Cardiac muscle cell (in vitro differentiated cells and primary cell): ENCODE data around the gene DGUOK. TPM values are rescaled to one million over a fixed set of nuclear protein-coding genes. Genes with fewer than 3 reads are reported as not detected.

ENCODE experiments used
- DNase-seq, 2 donors: peaks; one replicate each; pipeline versions ENCODE4 v3.0.0 to v3.0.0-alpha.2; 2010 to 2017; ENCODE audit warnings: low read depth in 1 of 2, low spot score in 1 of 2
- H3K27ac ChIP-seq: fragments of 200-600 bp; sonication (generic); 2 replicates; pipeline ENCODE4 v1.5.1; 2016
- H3K27me3 ChIP-seq: fragments of 200-600 bp; sonication (generic); 2 replicates; pipeline ENCODE4 v1.6.0; 2016; ENCODE audit warnings: control low read depth
- H3K36me3 ChIP-seq: fragments of 200-600 bp; sonication (generic); 2 replicates; pipeline ENCODE4 v1.5.1; 2016; ENCODE audit warnings: control low read depth
- H3K4me1 ChIP-seq: fragments of 200-600 bp; sonication (generic); 2 replicates; pipeline ENCODE4 v1.8.1; 2017; ENCODE audit warnings: low read depth, mild to moderate bottlenecking, mixed run types
- H3K4me3 ChIP-seq: fragments of 200-600 bp; sonication (generic); 2 replicates; pipeline ENCODE4 v1.5.1; 2016; ENCODE audit warnings: mild to moderate bottlenecking
- H3K9me3 ChIP-seq: fragments of 200-600 bp; sonication (generic); 2 replicates; pipeline ENCODE4 v1.5.1; 2017; ENCODE audit warnings: low read depth, mild to moderate bottlenecking, control low read depth
- CTCF ChIP-seq: IDR thresholded peaks from 2 replicates; pipeline ENCODE4 v1.5.1; 2012; ENCODE audit warnings: low read depth, mild to moderate bottlenecking, low read length
- polyA plus RNA-seq: library from polyadenylated mRNA; unstranded; fragments of >200 nt; fragmentation: Nextera tagmentation; extraction: Ambion mirVana; gene quantifications from 2 replicates; pipeline ENCODE4 v1.2.1, GENCODE V29; 2016
- total RNA-seq: library from RNA; depleted of rRNA; stranded (reverse); fragments of >200 nt; gene quantifications from 2 replicates; pipeline ENCODE4 v1.2.3, GENCODE V29; 2016

DGUOK gene
- total and polyA plus RNA-seq, 2 experiments from 2014 or later, result 51.9 to 127 TPM

GRCh38 chr2:73921581-73921980, 5.1 kb upstream of the DGUOK start:
- Histone ChIP-seq H3K27me3 (peaks cover 11% of the 10 kb centered on the region), H3K27ac (no peak overlapping the region), H3K36me3 (no peaks in the 10 kb centered on the region), H3K9me3 (no peaks in the 10 kb centered on the region), H3K4me3 (no peak overlapping the region), H3K4me1 (no peaks in the 10 kb centered on the region)
- no peak for TF ChIP-seq CTCF
- DNase-seq, result no peak

GRCh38 chr2:73922681-73923080, 4.0 kb upstream of the DGUOK start:
- Histone ChIP-seq H3K27me3 (peaks cover 11% of the 10 kb centered on the region), H3K9me3 (no peaks in the 10 kb centered on the region), H3K36me3 (no peaks in the 10 kb centered on the region), H3K4me3 (no peak overlapping the region), H3K4me1 (peaks cover 3% of the 10 kb centered on the region), H3K27ac (no peak overlapping the region)
- DNase-seq, result no peak
- no peak for TF ChIP-seq CTCF

GRCh38 chr2:73925033-73925704, 1.5 kb upstream of the DGUOK start:
- H3K27ac ChIP-seq, result no peak overlapping the region
- no peak overlapping the region for H3K4me3 ChIP-seq
- H3K27me3 ChIP-seq, result peaks cover 11% of the 10 kb centered on the region
- DNase-seq, result no peak
- H3K36me3 ChIP-seq, result no peaks in the 10 kb centered on the region
- no peaks in the 10 kb centered on the region for H3K9me3 ChIP-seq
- peaks cover 12% of the 10 kb centered on the region for H3K4me1 ChIP-seq
- no peak for TF ChIP-seq CTCF

- no peak overlapping the region for H3K27ac ChIP-seq
- peaks cover 12% of the 10 kb centered on the region for H3K4me1 ChIP-seq
- H3K27me3 ChIP-seq, result peaks cover 11% of the 10 kb centered on the region
- no peaks in the 10 kb centered on the region for H3K36me3 ChIP-seq
- DNase-seq, result no peak
- TF ChIP-seq CTCF, result no peak
- no peaks in the 10 kb centered on the region for H3K9me3 ChIP-seq
- peak overlapping the region; percentile 43 for H3K4me3 ChIP-seq
Observed at GRCh38 chr2:73925853-73926492, 707 bp upstream of the DGUOK start.

GRCh38 chr2:73927344-73927743, 664 bp downstream of the DGUOK start:
- H3K4me3 ChIP-seq, result peak overlapping the region; percentile 43
- no peaks in the 10 kb centered on the region for H3K36me3 ChIP-seq
- DNase-seq, result no peak
- TF ChIP-seq CTCF, result no peak
- peaks cover 12% of the 10 kb centered on the region for H3K4me1 ChIP-seq
- peaks cover 11% of the 10 kb centered on the region for H3K27me3 ChIP-seq
- peak overlapping the region; percentile 85 for H3K27ac ChIP-seq
- no peaks in the 10 kb centered on the region for H3K9me3 ChIP-seq
